Ishikawa (cell line): ENCODE data around the gene HEATR3.

Experiments
- CEBPB ChIP-seq: IDR thresholded peaks from 2 replicates; pipeline ENCODE4 v1.6.1; 2012
- CREB1 ChIP-seq: IDR thresholded peaks from 2 replicates; pipeline ENCODE4 v1.6.1; 2012; ENCODE audit warnings: low read depth
- EGR1 ChIP-seq: IDR thresholded peaks from 2 replicates; pipeline ENCODE4 v1.6.1; 2012
- FOXM1 ChIP-seq: IDR thresholded peaks from 2 replicates; pipeline ENCODE4 v1.6.1; 2012; ENCODE audit warnings: low read depth, borderline replicate concordance
- NFIC ChIP-seq: IDR thresholded peaks from 2 replicates; pipeline ENCODE4 v1.6.1; 2012
- RAD21 ChIP-seq: IDR thresholded peaks from 2 replicates; pipeline ENCODE4 v1.6.1; 2012; ENCODE audit warnings: low read depth
- TAF1 ChIP-seq: IDR thresholded peaks from 2 replicates; pipeline ENCODE4 v1.6.1; 2012; ENCODE audit warnings: low read depth, mild to moderate bottlenecking
- TCF12 ChIP-seq: IDR thresholded peaks from 2 replicates; pipeline ENCODE4 v1.6.1; 2012; ENCODE audit warnings: low read depth
- TEAD4 ChIP-seq: IDR thresholded peaks from 2 replicates; pipeline ENCODE4 v1.6.1; 2012
- ZBTB7A ChIP-seq: IDR thresholded peaks from 2 replicates; pipeline ENCODE4 v1.6.1; 2012; ENCODE audit warnings: low read depth
- TF ChIP-seq, protein P1 (sequence below): IDR thresholded peaks from 2 replicates; pipeline ENCODE4 v1.6.1; 2012
- TF ChIP-seq, protein P2 (sequence below): IDR thresholded peaks from 2 replicates; pipeline ENCODE4 v1.6.1; 2012; ENCODE audit warnings: low read depth, mild to moderate bottlenecking
- TF ChIP-seq, protein P3 (sequence below): IDR thresholded peaks from 2 replicates; pipeline ENCODE4 v1.6.1; 2012

DNA sequence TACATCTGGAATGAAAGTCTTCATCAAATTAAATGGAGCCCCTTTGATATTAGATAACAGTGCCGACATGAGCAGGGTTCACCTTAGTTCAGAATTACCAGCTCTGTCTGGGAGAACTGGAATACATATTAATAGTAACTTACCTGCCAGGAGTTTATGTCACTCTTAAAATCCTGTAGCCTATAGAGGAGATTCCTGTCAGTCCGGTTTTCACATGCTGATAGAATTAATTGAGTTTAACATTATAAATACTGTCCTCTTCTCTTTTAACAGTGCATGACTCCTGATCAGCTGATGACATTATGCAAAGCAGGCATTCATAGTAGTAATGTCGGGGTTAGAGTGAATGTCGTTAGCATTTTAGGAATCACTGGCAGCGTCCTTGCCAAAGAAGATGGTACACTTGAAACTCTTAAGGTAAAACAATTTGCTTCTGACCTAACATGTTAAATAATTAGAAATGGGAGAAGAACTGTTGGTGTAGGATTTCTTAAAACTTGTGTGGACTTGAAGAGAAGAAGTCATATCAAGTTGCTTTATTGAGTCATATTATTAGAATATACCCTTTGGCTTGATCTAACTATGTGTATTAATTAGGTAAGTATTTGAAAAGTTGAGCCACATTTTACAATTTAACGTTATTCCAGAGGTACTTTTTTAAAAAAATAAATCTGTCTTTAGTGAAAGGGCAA, 34.3 kb downstream of the HEATR3 start:
- TF ChIP-seq CREB1 (no peak), TAF1 (no peak), NFIC (no peak), CEBPB (no peak), RAD21 (no peak), TEAD4 (no peak), FOXM1 (no peak), ZBTB7A (no peak), TCF12 (no peak), EGR1 (no peak)
- TF ChIP-seq, protein P1, sequence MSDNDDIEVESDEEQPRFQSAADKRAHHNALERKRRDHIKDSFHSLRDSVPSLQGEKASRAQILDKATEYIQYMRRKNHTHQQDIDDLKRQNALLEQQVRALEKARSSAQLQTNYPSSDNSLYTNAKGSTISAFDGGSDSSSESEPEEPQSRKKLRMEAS, result no peak
- TF ChIP-seq, protein P2, sequence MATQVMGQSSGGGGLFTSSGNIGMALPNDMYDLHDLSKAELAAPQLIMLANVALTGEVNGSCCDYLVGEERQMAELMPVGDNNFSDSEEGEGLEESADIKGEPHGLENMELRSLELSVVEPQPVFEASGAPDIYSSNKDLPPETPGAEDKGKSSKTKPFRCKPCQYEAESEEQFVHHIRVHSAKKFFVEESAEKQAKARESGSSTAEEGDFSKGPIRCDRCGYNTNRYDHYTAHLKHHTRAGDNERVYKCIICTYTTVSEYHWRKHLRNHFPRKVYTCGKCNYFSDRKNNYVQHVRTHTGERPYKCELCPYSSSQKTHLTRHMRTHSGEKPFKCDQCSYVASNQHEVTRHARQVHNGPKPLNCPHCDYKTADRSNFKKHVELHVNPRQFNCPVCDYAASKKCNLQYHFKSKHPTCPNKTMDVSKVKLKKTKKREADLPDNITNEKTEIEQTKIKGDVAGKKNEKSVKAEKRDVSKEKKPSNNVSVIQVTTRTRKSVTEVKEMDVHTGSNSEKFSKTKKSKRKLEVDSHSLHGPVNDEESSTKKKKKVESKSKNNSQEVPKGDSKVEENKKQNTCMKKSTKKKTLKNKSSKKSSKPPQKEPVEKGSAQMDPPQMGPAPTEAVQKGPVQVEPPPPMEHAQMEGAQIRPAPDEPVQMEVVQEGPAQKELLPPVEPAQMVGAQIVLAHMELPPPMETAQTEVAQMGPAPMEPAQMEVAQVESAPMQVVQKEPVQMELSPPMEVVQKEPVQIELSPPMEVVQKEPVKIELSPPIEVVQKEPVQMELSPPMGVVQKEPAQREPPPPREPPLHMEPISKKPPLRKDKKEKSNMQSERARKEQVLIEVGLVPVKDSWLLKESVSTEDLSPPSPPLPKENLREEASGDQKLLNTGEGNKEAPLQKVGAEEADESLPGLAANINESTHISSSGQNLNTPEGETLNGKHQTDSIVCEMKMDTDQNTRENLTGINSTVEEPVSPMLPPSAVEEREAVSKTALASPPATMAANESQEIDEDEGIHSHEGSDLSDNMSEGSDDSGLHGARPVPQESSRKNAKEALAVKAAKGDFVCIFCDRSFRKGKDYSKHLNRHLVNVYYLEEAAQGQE, result no peak
- TF ChIP-seq, protein P3, sequence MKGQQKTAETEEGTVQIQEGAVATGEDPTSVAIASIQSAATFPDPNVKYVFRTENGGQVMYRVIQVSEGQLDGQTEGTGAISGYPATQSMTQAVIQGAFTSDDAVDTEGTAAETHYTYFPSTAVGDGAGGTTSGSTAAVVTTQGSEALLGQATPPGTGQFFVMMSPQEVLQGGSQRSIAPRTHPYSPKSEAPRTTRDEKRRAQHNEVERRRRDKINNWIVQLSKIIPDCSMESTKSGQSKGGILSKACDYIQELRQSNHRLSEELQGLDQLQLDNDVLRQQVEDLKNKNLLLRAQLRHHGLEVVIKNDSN, result no peak
